Thyroid gland (tissue), 4 donors: Measurements from ENCODE around the gene CRYAB.
"Not testable (repeated sequence)": the region's sequence is repeated elsewhere in the genome, so short reads cannot be mapped to it uniquely, and the experiment has no call there.

Experiments
- POLR2A ChIP-seq, 2 donors: fragments of 450-650 bp; IDR thresholded peaks; one replicate each; pipeline ENCODE4 v1.6.1; 2017; ENCODE audit warnings: antibody characterized with exemption in 2 of 2, mild to moderate bottlenecking in 2 of 2, moderate library complexity in 1 of 2
- TF ChIP-seq, protein P1 (sequence below), 6 experiments: fragments of 200-600 bp in 3 of 6; fragments of 450-650 bp in 3 of 6; sonication (generic) in 3 of 6; IDR thresholded peaks; one replicate each; pipeline ENCODE4 v1.5.1; 2016 to 2019; ENCODE audit warnings: antibody characterized with exemption in 6 of 6, mild to moderate bottlenecking in 2 of 6, inconsistent platforms in 1 of 6, moderate library complexity in 1 of 6

GRCh38 chr11:111933176-111933575 is 21.6 kb upstream of the CRYAB start:
- TF ChIP-seq, protein P1, sequence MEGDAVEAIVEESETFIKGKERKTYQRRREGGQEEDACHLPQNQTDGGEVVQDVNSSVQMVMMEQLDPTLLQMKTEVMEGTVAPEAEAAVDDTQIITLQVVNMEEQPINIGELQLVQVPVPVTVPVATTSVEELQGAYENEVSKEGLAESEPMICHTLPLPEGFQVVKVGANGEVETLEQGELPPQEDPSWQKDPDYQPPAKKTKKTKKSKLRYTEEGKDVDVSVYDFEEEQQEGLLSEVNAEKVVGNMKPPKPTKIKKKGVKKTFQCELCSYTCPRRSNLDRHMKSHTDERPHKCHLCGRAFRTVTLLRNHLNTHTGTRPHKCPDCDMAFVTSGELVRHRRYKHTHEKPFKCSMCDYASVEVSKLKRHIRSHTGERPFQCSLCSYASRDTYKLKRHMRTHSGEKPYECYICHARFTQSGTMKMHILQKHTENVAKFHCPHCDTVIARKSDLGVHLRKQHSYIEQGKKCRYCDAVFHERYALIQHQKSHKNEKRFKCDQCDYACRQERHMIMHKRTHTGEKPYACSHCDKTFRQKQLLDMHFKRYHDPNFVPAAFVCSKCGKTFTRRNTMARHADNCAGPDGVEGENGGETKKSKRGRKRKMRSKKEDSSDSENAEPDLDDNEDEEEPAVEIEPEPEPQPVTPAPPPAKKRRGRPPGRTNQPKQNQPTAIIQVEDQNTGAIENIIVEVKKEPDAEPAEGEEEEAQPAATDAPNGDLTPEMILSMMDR (IDR thresholded peaks at IDR 0.05), result not testable (repeated sequence)
- TF ChIP-seq POLR2A (IDR thresholded peaks at IDR 0.05), result not testable (repeated sequence)
